NCI-H446 treated with DMSO at 0.1 percent for 48 hours (cell line): ENCODE data around the gene PTPRN2.

Source experiments
- DNase-seq: peaks from one replicate; lab custom pipeline; 2025; lab: John Stamatoyannopoulos, UW

The PTPRN2 gene

DNA sequence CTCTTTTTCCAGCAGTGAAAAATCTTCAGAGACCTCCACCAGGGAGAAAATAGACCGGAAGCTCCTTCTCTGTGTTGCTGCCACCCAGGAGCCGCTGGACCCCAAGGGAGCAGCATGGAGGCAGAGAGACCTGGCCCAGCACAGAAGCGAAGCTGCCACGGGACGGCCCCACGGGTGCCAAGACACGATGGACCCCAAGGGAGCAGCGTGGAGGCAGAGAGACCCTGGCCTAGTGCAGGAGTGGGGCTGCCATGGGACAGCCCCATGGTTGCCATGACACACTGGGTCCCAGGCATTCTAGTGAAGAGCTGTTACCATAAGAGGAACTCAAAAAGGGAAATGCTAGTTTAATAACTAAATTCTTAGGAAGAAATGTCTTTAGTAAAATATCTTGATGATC, 186.3 kb downstream of the PTPRN2 start:
- DNase-seq: no peak

- no peak for DNase-seq
These were observed 186.9 kb downstream of the PTPRN2 start for GRCh38 chr7:158400601-158401225.

DNA sequence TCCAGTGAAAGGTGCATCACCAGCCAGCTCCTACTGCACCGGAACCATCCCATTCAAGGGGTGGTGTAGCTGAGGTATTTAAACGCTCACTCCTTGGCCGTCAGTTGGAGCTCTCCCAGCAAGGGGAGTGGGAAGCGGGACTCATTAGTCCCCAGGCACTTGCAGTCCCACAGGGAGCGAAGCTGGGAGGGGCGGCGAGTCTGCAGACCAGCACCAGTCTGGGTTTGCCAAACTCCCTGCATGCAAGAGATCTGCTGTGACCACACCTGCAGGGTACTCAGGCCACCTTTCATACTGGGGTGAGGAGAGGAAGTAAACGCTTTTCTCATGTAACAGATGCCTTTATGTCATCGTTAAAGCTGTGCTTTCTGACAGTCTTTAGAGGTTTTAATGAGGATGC, 187.9 kb downstream of the PTPRN2 start:
- no peak for DNase-seq

DNA sequence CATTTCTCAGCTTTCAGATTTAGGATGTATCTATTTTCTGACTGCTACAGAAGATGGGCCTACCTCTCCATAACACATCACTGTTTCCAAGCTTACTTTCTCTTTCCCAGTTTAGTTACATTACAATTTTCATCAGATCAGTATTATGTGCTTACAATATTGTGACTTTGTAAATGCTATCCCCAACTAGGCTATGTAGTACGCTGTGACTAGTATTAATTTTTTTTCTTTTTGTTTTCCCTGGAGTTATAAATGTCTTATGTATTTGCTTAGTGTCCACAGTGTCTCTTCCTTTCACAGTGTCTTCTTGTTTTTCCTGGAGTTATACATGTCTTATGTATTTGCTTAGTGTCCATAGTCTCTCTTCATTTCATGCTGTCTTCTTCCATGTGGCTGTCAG, 188.9 kb downstream of the PTPRN2 start:
- DNase-seq: no peak

- no peak for DNase-seq
These were observed 189.7 kb downstream of the PTPRN2 start for GRCh38 chr7:158397885-158398284.

DNA sequence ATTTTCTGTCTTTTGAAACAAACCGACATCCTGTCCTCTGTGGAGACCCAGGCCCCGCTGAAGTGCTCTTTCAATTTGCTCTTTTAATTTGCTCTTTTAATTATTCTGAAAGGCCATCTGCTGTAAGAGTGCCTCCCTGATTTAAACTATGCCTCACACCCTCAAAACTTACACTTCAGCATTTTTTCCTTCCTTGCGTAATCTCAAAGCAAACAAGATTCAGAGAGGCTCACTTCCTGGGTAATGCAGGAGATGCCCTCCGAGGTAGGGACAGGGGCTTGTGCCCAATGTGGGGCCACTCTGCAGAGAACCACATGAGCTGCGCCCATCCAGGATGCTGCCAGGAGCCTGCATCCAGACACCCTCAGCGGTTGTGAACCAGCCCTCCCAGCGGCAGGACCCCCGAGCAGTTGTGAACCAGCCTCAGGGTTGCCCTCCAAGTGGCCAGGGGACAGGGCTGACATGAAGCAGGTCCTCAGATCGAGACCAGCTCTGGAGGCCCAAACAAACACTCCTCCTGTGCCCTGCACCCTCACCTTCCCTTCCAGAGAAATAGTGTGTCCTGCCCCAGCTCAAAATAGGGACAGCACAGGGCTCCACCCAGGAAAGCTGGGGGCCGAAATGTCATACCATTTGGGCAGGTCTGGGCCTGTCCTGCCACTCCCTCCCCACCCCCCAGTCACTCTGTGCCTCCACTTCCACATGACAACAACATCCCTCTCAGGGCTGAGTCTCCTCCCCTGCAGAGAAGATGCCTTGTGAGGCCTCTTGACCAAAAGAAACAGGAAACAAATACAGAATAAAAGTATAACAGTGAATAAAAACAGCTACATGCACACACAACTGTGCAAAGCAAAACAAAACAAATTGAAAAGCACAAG, 190.4 kb downstream of the PTPRN2 start:
- no peak for DNase-seq

GRCh38 chr7:158396301-158396905, 191.2 kb downstream of the PTPRN2 start:
- DNase-seq: no peak

DNA sequence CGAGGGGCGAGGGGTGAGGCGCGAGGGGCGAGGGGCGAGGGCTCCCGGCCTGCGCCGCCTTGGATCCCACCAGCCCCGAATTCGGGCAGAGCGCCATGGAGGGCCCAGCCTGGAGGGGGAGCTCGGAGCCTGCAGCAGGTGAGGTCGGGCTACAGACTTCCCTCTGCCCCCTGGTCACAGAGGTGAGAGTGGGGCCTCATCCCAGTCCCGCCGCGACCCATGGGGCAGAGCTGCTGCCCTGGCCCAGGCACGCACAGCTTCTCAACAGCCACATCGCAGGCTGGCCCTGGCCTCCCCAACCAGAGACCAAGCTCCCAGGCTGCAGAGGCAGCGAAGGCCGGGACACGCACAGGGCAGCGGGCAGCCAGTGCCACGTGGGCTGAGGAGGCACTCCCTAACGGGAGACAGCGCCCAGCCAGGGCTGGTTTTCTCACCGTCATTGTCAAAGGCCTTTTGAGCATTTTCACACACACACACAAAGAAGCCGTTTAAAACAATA, 191.8 kb downstream of the PTPRN2 start:
- no peak for DNase-seq

GRCh38 chr7:158395349-158395748, 192.3 kb downstream of the PTPRN2 start:
- DNase-seq: no peak

- no peak for DNase-seq
These were observed 192.7 kb downstream of the PTPRN2 start for GRCh38 chr7:158394936-158395335.

DNA sequence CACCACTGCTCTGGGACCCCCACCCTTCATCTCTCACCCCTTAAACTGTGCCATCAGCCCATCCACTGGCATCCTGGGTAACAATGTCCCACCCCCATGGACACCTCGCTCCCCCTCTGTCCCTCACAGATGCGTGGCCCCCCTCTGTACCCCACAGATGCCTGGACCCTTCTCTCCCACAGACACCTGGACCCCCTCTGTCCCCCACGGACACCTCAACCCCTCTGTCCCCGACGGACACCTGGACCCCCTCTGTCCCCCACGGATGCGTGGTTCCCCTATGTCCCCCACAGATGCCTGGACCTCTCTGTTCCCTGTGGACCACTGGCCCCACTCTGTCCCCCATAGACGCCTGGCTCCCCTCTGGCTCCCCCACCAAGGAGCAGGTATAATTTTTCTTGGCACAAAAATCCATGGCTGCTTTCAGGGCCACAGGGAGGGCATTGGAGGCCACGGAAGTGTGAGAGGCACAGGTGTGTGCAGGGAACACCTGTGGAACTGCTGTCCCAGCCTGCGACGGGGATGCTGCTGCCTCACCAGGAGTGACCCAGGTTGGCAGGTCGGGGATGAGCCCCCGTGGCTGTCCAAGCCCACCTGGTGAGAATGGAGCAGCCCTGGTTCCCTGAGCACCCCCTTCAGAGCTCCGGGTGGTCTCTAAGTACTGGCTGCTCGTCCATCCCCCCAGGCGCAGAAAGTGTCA, 193.5 kb downstream of the PTPRN2 start:
- no peak for DNase-seq

DNA sequence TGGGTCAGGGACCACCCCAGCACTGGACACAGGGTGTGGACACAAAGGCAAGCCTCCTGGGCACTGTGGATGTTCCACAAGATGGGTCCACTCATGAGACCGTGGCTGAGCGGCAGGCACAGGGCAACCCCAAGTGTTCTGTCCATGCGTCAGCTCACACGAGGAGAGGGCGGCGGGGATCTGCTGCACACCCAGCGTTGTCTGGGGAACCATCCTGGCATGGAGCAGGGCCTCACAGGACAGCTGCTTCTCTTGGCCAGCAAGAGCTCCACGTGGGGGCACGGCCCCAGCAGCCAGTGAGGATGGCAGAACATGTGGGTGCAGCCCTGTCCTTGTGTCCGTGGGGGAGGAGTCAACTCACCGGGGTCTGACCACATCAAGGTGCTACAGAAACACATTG, 195.4 kb downstream of the PTPRN2 start:
- no peak for DNase-seq

DNA sequence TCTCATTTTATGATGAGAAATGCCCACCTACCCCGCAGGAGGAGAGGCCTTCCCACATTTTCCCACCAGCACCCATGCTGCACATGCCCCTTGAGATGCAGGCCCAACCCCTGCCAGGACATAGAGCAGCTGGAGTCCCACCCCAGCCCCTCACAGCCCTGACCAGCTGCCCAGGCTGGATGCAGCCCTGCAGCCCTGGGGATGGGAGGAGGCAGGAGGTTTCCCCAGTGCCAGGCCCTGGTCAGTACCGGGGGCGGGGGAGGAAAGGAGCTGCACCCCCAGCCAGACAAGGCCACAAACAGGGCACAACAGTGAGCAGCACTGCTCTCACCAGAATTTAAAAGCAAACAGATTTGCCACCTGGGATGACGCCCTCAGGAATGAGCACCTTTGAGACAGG, 196.1 kb downstream of the PTPRN2 start:
- DNase-seq: no peak

DNA sequence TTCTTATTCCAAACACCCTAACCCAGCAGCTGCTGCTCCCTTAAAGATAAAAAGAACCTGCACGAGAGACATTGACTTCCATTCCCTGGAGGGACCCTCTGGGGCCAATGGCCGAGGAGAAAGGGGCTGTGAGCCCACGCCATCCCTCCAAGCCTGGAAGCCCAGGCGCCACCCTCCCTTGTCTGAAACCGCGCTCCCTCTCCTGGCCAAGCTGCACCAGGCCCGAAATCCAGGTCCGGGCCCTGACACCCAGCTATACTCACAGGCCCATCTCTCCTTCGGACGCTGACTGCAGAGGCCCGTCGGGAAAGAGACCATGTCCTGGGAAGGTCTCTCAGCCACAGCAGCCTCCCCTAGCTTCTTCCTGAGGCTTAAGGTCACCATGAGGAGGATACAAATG, 196.5 kb downstream of the PTPRN2 start:
- no peak for DNase-seq

DNA sequence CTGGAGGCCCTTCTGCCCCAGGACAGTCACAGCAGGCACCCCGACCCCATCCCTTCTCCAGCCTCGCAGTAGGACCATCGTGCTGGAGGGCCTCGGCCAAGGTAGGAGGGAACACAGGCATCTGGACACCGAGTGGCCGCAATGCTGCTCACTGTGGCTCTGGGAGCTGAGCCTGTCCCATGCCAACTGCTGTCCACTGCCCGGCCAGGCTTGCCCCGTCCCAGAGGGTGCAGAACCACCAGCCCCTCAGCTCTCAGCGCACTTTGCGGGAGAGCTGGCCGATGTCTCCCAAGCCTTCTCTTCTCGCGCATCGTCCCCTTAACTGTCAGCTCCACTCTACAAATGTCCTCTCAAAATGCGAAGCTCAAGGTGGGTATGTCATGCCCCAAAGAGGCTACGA, 197.2 kb downstream of the PTPRN2 start:
- DNase-seq: no peak

DNA sequence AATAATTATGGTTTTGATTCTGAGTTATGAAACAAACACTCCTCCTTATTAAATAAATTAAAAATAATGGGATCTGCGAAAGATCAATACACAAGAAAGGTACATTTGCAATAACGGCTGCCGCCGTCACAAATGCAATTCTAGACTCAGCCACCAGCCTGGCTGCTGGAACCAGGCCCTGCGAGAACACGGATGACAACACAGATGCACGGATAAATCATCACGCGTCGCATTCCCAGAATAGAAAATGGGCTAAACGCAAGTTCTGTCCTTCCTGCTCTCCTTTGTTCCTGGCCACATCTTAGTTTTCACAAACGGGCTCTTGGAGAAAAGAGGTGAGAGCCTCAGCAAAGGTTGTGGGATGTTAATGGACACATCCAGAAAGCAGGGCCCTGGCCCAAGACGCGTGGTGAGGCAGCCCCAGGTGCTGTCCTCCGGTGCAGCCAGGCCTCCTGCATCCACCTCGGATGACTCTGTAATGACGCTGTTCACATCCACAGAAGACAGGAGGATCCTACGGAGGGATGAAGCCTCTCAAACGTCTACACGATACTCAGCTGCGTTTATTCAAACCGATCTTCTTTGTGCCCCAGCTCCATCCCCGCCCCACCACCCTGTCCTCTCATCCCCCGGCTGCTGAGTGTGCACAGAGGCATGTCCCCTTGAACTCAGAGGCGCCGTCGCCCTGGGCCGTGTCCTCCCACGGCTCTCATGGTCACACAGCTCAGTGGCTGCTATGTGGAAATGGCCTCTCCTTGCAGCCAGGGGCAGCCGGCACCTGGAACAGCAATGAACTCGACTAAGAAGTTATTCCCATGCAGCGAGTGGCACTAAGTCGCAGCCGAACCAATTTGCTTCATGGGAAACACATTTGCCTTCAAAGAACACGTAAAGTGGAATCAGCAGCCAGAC, 197.9 kb downstream of the PTPRN2 start:
- DNase-seq: no peak

- no peak for DNase-seq
These were observed 198.7 kb downstream of the PTPRN2 start for GRCh38 chr7:158388928-158389327.

DNA sequence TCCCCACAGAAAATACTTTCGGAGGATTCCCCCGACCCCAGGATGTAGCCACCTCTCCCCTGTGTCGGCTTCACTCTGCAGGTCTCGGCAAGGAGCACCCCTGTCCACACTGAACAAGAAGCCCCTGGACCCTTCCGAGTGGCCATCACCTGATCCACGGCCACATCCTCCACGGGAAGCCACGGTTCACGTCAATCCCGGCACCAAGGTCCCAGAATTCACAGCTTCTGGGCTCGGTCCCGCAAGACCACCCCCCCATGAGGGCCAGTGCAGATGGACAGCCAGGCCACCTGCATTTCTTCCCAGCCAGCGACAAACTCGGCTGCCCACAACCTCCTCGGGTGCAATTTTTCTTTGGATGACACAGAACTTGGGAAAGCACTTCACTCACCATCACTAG, 199.6 kb downstream of the PTPRN2 start:
- no peak for DNase-seq

DNA sequence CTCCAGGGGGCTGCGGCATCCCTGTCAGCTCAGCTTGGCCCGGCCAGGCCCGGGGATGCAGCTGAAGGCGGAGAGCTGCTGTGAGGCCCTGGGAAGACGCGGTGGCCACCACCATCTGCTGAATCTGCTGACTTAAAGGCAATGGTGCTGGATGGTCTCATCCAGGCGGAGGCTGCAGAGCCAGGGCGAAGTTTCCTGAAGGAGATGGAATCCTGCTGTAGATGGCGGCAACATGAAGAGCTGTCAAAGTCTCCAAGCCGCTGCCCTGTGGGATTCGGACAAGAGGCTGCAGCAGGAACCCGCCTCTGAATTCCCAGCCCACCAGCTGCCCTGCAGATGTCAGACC, 200.1 kb downstream of the PTPRN2 start:
- no peak for DNase-seq

- DNase-seq: no peak
These were observed 200.6 kb downstream of the PTPRN2 start for GRCh38 chr7:158386866-158387545.

- no peak for DNase-seq
These were observed 201.3 kb downstream of the PTPRN2 start for GRCh38 chr7:158386355-158386618.
